Ureter (tissue), 1 donor: ENCODE results near the gene BICDL1. TPM values are rescaled to one million over a fixed set of nuclear protein-coding genes. Genes with fewer than 3 reads are reported as not detected.

ENCODE experiments used
- DNase-seq: peaks from one replicate; pipeline ENCODE4 v3.0.0-alpha.2; 2020; ENCODE audit warnings: low spot score
- total RNA-seq: library from RNA; stranded (reverse); gene quantifications from one replicate; pipeline ENCODE4 v1.2.4, GENCODE V29; 2023
- donor health status: DM: yes; HTN: yes; CAD: no.

BICDL1 gene
- total RNA-seq, 1 donor from 2014 or later: 17.2 TPM

- DNase-seq: no peak
These were observed 137.0 kb downstream of the BICDL1 start for GRCh38 chr12:120125792-120126634.

- DNase-seq: no peak
These were observed 137.6 kb downstream of the BICDL1 start for GRCh38 chr12:120126635-120127005.

- no peak for DNase-seq
These were observed 141.0 kb downstream of the BICDL1 start for GRCh38 chr12:120130011-120130410.

- DNase-seq: no peak
These were observed 142.1 kb downstream of the BICDL1 start for GRCh38 chr12:120131116-120131515.

- DNase-seq: no peak
These were observed 143.2 kb downstream of the BICDL1 start for GRCh38 chr12:120132054-120132836.

- DNase-seq: no peak
These were observed 143.9 kb downstream of the BICDL1 start for GRCh38 chr12:120132863-120133385.

- no peak for DNase-seq
These were observed 145.4 kb downstream of the BICDL1 start for GRCh38 chr12:120134307-120134980.

- no peak for DNase-seq
These were observed 147.2 kb downstream of the BICDL1 start for GRCh38 chr12:120136093-120136770.

- no peak for DNase-seq
These were observed 148.8 kb downstream of the BICDL1 start for GRCh38 chr12:120137833-120138232.

- no peak for DNase-seq
These were observed 149.3 kb downstream of the BICDL1 start for GRCh38 chr12:120138366-120138765.

- no peak for DNase-seq
These were observed 150.9 kb downstream of the BICDL1 start for GRCh38 chr12:120139958-120140357.

GRCh38 chr12:120140603-120141002 is 151.6 kb downstream of the BICDL1 start:
- no peak for DNase-seq

- no peak for DNase-seq
These were observed 152.3 kb downstream of the BICDL1 start for GRCh38 chr12:120141336-120141735.

- DNase-seq: no peak
These were observed 153.3 kb downstream of the BICDL1 start for GRCh38 chr12:120142231-120142877.

Other genes starting within 250 kb of the BICDL1 start
- 4.1 TPM for gene CIT, start 111.9 kb upstream of the BICDL1 start, total RNA-seq
- 47.5 TPM for gene RAB35, start 127.5 kb downstream of the BICDL1 start, total RNA-seq
- 114 TPM for gene GCN1, start 205.5 kb downstream of the BICDL1 start, total RNA-seq
- gene RPLP0, start 211.9 kb downstream of the BICDL1 start, total RNA-seq: 2,124 TPM